SU-DHL-6 (cell line): ENCODE measurements around the gene ELMO1.

Experiments used
- H2AFZ ChIP-seq: fragments of 200-600 bp; sonication (generic); 2 replicates; pipeline ENCODE4 v1.6.1; 2014; ENCODE audit warnings: low read depth, mild to moderate bottlenecking, moderate library complexity, mixed read lengths, antibody characterized with exemption, low read length; ENCODE audit not compliant: severe bottlenecking
- H3F3A ChIP-seq: fragments of 200-600 bp; shearing (Covaris generic); 2 replicates; pipeline ENCODE4 v1.6.0; 2016; ENCODE audit warnings: antibody characterized with exemption, mild to moderate bottlenecking; ENCODE audit not compliant: insufficient read depth
- H3K27ac ChIP-seq: fragments of 200-600 bp; sonication (generic); 2 replicates; pipeline ENCODE4 v1.5.1; 2016; ENCODE audit warnings: low read depth, mild to moderate bottlenecking, low read length, moderate library complexity, mixed read lengths
- H3K27me3 ChIP-seq: fragments of 200-600 bp; sonication (generic), shearing (Covaris generic); 2 replicates; pipeline ENCODE4 v1.6.0; 2014; ENCODE audit warnings: mild to moderate bottlenecking, low read length
- H3K36me3 ChIP-seq: fragments of 200-600 bp; sonication (generic); 2 replicates; pipeline ENCODE4 v1.6.1; 2014; ENCODE audit warnings: mild to moderate bottlenecking, low read length, mixed read lengths
- H3K4me2 ChIP-seq: fragments of 300-600, 200-600 bp; shearing (Covaris generic), sonication (generic); 2 replicates; pipeline ENCODE4 v1.6.0; 2014; ENCODE audit warnings: low read length, low read depth, mild to moderate bottlenecking; ENCODE audit not compliant: poor library complexity, severe bottlenecking
- H3K4me3 ChIP-seq: fragments of 200-600 bp; sonication (generic); 2 replicates; pipeline ENCODE4 v1.5.1; 2014; ENCODE audit warnings: antibody characterized with exemption, low read length, mild to moderate bottlenecking, mixed read lengths; ENCODE audit not compliant: insufficient read depth, poor library complexity, severe bottlenecking
- H3K79me2 ChIP-seq: fragments of 200-600 bp; sonication (generic); 2 replicates; pipeline ENCODE4 v1.6.1; 2014; ENCODE audit warnings: mild to moderate bottlenecking, low read length, moderate library complexity; ENCODE audit not compliant: insufficient read depth
- H3K9ac ChIP-seq: fragments of 200-600 bp; sonication (generic); 2 replicates; pipeline ENCODE4 v1.7.0; 2014; ENCODE audit warnings: mild to moderate bottlenecking, low read length
- H3K9me2 ChIP-seq: fragments of 200-600 bp; sonication (generic); replicated peaks from 2 replicates; pipeline ENCODE4 v1.6.1; 2014; ENCODE audit warnings: low read length; ENCODE audit not compliant: insufficient read depth
- H3K9me3 ChIP-seq: fragments of 200-600 bp; sonication (generic); 2 replicates; pipeline ENCODE4 v1.6.1; 2014; ENCODE audit warnings: low read length, mixed read lengths; ENCODE audit not compliant: insufficient read depth
- H4K20me1 ChIP-seq: fragments of 200-600 bp; sonication (generic); 2 replicates; pipeline ENCODE4 v1.6.1; 2014; ENCODE audit warnings: low read depth, mild to moderate bottlenecking, antibody characterized with exemption, low read length, moderate library complexity, mixed read lengths
- CTCF ChIP-seq: fragments of 200-600 bp; sonication (generic); IDR thresholded peaks from one replicate; pipeline ENCODE4 v1.5.1; 2017; ENCODE audit warnings: antibody characterized with exemption, mild to moderate bottlenecking, low read length, moderate library complexity; ENCODE audit not compliant: insufficient read depth, poor library complexity, severe bottlenecking
- EZH2phosphoT487 ChIP-seq: fragments of 200-600 bp; sonication (generic), shearing (Covaris generic); conservative IDR thresholded peaks from 2 replicates; pipeline ENCODE4 v1.6.1; 2018; ENCODE audit warnings: mild to moderate bottlenecking, antibody characterized with exemption, low read length, moderate library complexity, mixed read lengths

Gene ELMO1

GRCh38 chr7:37187179-37187578 is 261.5 kb downstream of the ELMO1 start:
- H3K27ac ChIP-seq = no peak overlapping the region
- no peaks in the 10 kb centered on the region for H3K79me2 ChIP-seq
- no peaks in the 10 kb centered on the region; the same call in 1 of the 2 replicates for H3K36me3 ChIP-seq
- TF ChIP-seq EZH2phosphoT487 = no peak
- TF ChIP-seq CTCF = no peak
- H3K9me2 ChIP-seq = no peaks in the 10 kb centered on the region
- no peaks in the 10 kb centered on the region for H3K27me3 ChIP-seq
- no peak overlapping the region for H2AFZ ChIP-seq
- no peaks in the 10 kb centered on the region for H3K9me3 ChIP-seq
- no peak overlapping the region for H3K4me2 ChIP-seq
- H3K9ac ChIP-seq = no peak overlapping the region
- no peaks in the 10 kb centered on the region for H4K20me1 ChIP-seq
- H3K4me3 ChIP-seq = no peak overlapping the region
- no peaks in the 10 kb centered on the region for H3F3A ChIP-seq

DNA sequence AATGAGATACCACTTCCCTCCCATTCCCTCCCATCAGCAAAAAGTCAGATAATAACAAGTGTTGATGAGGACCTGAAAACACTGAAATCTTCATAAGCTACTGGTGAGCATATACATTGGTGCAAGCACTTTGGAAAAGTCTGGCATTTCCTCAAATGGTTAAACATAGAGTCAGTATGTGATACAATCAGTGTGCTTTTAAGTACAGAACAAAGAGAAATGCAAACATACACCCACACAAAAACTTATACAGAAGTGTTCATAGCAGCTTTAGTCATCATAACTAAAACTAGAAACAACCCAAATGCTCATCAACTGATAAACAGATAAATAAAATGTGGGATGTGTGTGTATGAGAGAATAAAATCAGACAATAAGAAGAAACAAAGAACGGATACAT is 261.9 kb downstream of the ELMO1 start:
- no peaks in the 10 kb centered on the region for H4K20me1 ChIP-seq
- no peaks in the 10 kb centered on the region for H3F3A ChIP-seq
- H3K4me2 ChIP-seq = no peak overlapping the region
- no peak overlapping the region for H3K4me3 ChIP-seq
- H3K36me3 ChIP-seq = no peaks in the 10 kb centered on the region; the same call in 1 of the 2 replicates
- H3K27me3 ChIP-seq = no peaks in the 10 kb centered on the region
- TF ChIP-seq CTCF = no peak
- H3K9me2 ChIP-seq = no peaks in the 10 kb centered on the region
- H3K9ac ChIP-seq = no peak overlapping the region
- H2AFZ ChIP-seq = no peak overlapping the region
- H3K9me3 ChIP-seq = no peaks in the 10 kb centered on the region
- no peaks in the 10 kb centered on the region for H3K79me2 ChIP-seq
- H3K27ac ChIP-seq = no peak overlapping the region

- H3K9ac ChIP-seq = no peak overlapping the region
- no peak overlapping the region for H2AFZ ChIP-seq
- H3K4me3 ChIP-seq = no peak overlapping the region
- no peaks in the 10 kb centered on the region for H3K27me3 ChIP-seq
- no peaks in the 10 kb centered on the region for H3K79me2 ChIP-seq
- H3K27ac ChIP-seq = no peak overlapping the region
- H3K4me2 ChIP-seq = no peak overlapping the region
- H4K20me1 ChIP-seq = no peaks in the 10 kb centered on the region
- no peaks in the 10 kb centered on the region for H3K9me2 ChIP-seq
- TF ChIP-seq CTCF (no peak), EZH2phosphoT487 (no peak)
- no peaks in the 10 kb centered on the region for H3F3A ChIP-seq
- H3K9me3 ChIP-seq = no peaks in the 10 kb centered on the region
- H3K36me3 ChIP-seq = no peaks in the 10 kb centered on the region
Measured at GRCh38 chr7:37181550-37181932, 267.1 kb downstream of the ELMO1 start.
